Upper lobe of left lung (tissue), 4 donors: Measurements from ENCODE around the gene NAA50.

Experiments used
- POLR2A ChIP-seq, 4 donors: fragments of 450-650 bp; IDR thresholded peaks; one replicate each; pipeline ENCODE4 v1.5.1; 2016 to 2017; ENCODE audit warnings: antibody characterized with exemption in 4 of 4, mild to moderate bottlenecking in 2 of 4
- POLR2AphosphoS5 ChIP-seq, 2 donors: sonication (generic); formaldehyde crosslinking; IDR thresholded peaks; one replicate each; pipeline ENCODE4 v1.5.1; 2017; ENCODE audit warnings: antibody characterized with exemption in 2 of 2
- TF ChIP-seq, protein P1 (sequence below), 6 experiments: fragments of 450-650 bp in 4 of 6; fragments of 200-600 bp in 2 of 6; sonication (generic) in 2 of 6; IDR thresholded peaks; one replicate each; pipeline ENCODE4 v1.5.1; 2016 to 2019; ENCODE audit warnings: antibody characterized with exemption in 6 of 6

DNA sequence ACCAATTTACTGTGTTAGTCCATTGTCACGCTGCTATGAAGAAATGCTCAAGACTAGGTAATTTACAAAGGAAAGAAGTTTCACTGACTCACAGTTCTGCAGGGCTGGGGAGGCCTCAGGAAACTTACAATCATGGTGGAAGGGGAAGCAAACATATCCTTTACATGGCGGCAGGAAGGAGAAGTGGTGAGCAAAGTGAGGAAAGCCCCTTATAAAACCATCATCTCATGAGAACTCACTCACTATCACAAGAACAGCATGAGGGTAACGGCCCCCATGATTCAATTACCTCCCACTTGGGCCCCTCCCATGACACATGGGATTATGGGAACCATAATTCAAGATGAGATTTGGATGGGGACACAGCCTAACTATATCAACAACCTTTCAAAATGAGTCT, 69.8 kb downstream of the NAA50 start:
- no peak for TF ChIP-seq POLR2AphosphoS5 (IDR thresholded peaks at IDR 0.05)
- TF ChIP-seq POLR2A (IDR thresholded peaks at IDR 0.05) = no peak
- TF ChIP-seq, protein P1, sequence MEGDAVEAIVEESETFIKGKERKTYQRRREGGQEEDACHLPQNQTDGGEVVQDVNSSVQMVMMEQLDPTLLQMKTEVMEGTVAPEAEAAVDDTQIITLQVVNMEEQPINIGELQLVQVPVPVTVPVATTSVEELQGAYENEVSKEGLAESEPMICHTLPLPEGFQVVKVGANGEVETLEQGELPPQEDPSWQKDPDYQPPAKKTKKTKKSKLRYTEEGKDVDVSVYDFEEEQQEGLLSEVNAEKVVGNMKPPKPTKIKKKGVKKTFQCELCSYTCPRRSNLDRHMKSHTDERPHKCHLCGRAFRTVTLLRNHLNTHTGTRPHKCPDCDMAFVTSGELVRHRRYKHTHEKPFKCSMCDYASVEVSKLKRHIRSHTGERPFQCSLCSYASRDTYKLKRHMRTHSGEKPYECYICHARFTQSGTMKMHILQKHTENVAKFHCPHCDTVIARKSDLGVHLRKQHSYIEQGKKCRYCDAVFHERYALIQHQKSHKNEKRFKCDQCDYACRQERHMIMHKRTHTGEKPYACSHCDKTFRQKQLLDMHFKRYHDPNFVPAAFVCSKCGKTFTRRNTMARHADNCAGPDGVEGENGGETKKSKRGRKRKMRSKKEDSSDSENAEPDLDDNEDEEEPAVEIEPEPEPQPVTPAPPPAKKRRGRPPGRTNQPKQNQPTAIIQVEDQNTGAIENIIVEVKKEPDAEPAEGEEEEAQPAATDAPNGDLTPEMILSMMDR (IDR thresholded peaks at IDR 0.05) = no peak
